HCT116 (cell line): ENCODE results near the gene ZNF143. TPM values are rescaled to one million over a fixed set of nuclear protein-coding genes. Genes with fewer than 3 reads are reported as not detected.

Experiments used
- ATAC-seq: fragments of 200-7000 bp; cut with Tn5 transposase; 2 replicates; pipeline ENCODE4 v1.9.1; 2020; ENCODE audit warnings: mild to moderate bottlenecking, moderate library complexity
- BruUV-seq: library from RNA; stranded (reverse); fragments of 400-500 nt; replicated peaks from 2 replicates; lab custom pipeline; 2021; lab: Mats Ljungman, UMichigan
- CTCF ChIA-PET: fragments of 300-600 bp; sonication (Branson Sonifier 250); formaldehyde crosslinking; loops from one replicate; lab custom pipeline; 2021; ENCODE audit warnings: antibody characterized with exemption; lab: Charles Lee
- POLR2A ChIA-PET: fragments of 300-600, 350-600 bp; sonication (Branson Sonifier 250); formaldehyde crosslinking; loops from one replicate; lab custom pipeline; 2021; ENCODE audit warnings: antibody characterized with exemption; lab: Charles Lee
- RAD21 ChIA-PET, 2 experiments: fragments of 300-600 bp; sonication (Branson Sonifier 250); formaldehyde crosslinking; loops; one replicate each; lab custom pipeline; 2023; ENCODE audit warnings: low total read pairs in 2 of 2; ENCODE audit not compliant: uncharacterized antibody in 2 of 2, unreplicated experiment in 2 of 2, low non-redundant PET in 1 of 2; lab: Charles Lee
- DNase-seq: peaks from one replicate; pipeline ENCODE4 v3.0.0-alpha.2; 2010; ENCODE audit warnings: low read depth, low spot score
- H2AFZ ChIP-seq: fragments of 200-600 bp; shearing (Covaris generic), sonication (generic); 2 replicates; pipeline ENCODE4 v1.6.1; 2017; ENCODE audit warnings: low read depth, mixed run types, mixed read lengths, antibody characterized with exemption, low read length; ENCODE audit not compliant: poor library complexity, severe bottlenecking
- H3K27ac ChIP-seq: 2 replicates; pipeline ENCODE4 v1.5.1; 2012; ENCODE audit warnings: low read depth, low read length
- H3K27me3 ChIP-seq: fragments of 200-600 bp; sonication (generic); 2 replicates; pipeline ENCODE4 v1.6.1; 2016; ENCODE audit warnings: mixed run types, low read length, mixed read lengths; ENCODE audit not compliant: insufficient read depth
- H3K36me3 ChIP-seq, 2 experiments: fragments of 200-500 bp in 1 of 2; fragments of 200-600 bp in 1 of 2; sonication (Bioruptor generic) in 1 of 2; sonication (generic) in 1 of 2; 2 replicates each; pipeline versions ENCODE4 v1.5.1 to v1.6.1; 2014 to 2016; ENCODE audit warnings: low read length in 2 of 2, inconsistent platforms in 1 of 2, mixed read lengths in 1 of 2, mixed run types in 1 of 2; ENCODE audit not compliant: insufficient read depth in 2 of 2, control insufficient read depth in 1 of 2
- H3K4me1 ChIP-seq, 2 experiments: fragments of 200-600 bp in 1 of 2; sonication (generic) in 1 of 2; 2 replicates each; pipeline versions ENCODE4 v1.5.1 to v1.6.1; 2012 to 2017; ENCODE audit warnings: low read length in 2 of 2, inconsistent platforms in 1 of 2, mild to moderate bottlenecking in 1 of 2, mixed read lengths in 1 of 2, mixed run types in 1 of 2, moderate library complexity in 1 of 2; ENCODE audit not compliant: insufficient read depth in 2 of 2, control insufficient read depth in 1 of 2
- H3K4me2 ChIP-seq: fragments of 200-600 bp; sonication (generic); 2 replicates; pipeline ENCODE4 v1.6.1; 2017; ENCODE audit warnings: mixed run types, low read length, mixed read lengths
- H3K4me3 ChIP-seq, 2 experiments: fragments of 200-600 bp in 1 of 2; sonication (generic) in 1 of 2; replicated peaks in 1 of 2; 2 replicates each; pipeline ENCODE4 v1.5.1; 2011 to 2016; ENCODE audit warnings: low read length in 2 of 2, control low read depth in 1 of 2, low read depth in 1 of 2, mild to moderate bottlenecking in 1 of 2, mixed read lengths in 1 of 2, mixed run types in 1 of 2
- H3K79me2 ChIP-seq: fragments of 200-600 bp; sonication (generic); 2 replicates; pipeline ENCODE4 v1.6.1; 2017; ENCODE audit warnings: mild to moderate bottlenecking, mixed run types, low read length, moderate library complexity, mixed read lengths; ENCODE audit not compliant: insufficient read depth
- H3K9ac ChIP-seq: fragments of 200-600 bp; sonication (generic); 2 replicates; pipeline ENCODE4 v1.6.1; 2016; ENCODE audit warnings: low read length, mixed read lengths
- H3K9me2 ChIP-seq: fragments of 200-600 bp; sonication (generic), shearing (Covaris generic); 2 replicates; pipeline ENCODE4 v1.6.1; 2017; ENCODE audit warnings: mixed run types, mild to moderate bottlenecking, moderate library complexity; ENCODE audit not compliant: insufficient read depth
- H3K9me3 ChIP-seq, 2 experiments: fragments of 200-500 bp in 1 of 2; fragments of 200-600 bp in 1 of 2; sonication (Bioruptor generic) in 1 of 2; sonication (generic) in 1 of 2; 2 replicates each; pipeline ENCODE4 v1.6.1; 2014 to 2017; ENCODE audit warnings: low read length in 2 of 2, mixed read lengths in 2 of 2, inconsistent platforms in 1 of 2, low read depth in 1 of 2, mild to moderate bottlenecking in 1 of 2, mixed run types in 1 of 2, moderate library complexity in 1 of 2; ENCODE audit not compliant: control insufficient read depth in 1 of 2, insufficient read depth in 1 of 2
- H4K20me1 ChIP-seq: fragments of 200-600 bp; sonication (generic), shearing (Covaris generic); 2 replicates; pipeline ENCODE4 v1.6.1; 2017; ENCODE audit warnings: mixed run types, mild to moderate bottlenecking, moderate library complexity; ENCODE audit not compliant: insufficient read depth
- ATF3 ChIP-seq: IDR thresholded peaks from 2 replicates; pipeline ENCODE4 v1.6.1; 2012
- EZH2 ChIP-seq: fragments of 200-600 bp; sonication (generic); IDR thresholded peaks from 2 replicates; pipeline ENCODE4 v1.6.1; 2017; ENCODE audit warnings: antibody characterized with exemption, mixed run types
- RAD21 ChIP-seq: IDR thresholded peaks from 2 replicates; pipeline ENCODE4 v1.6.1; 2012; ENCODE audit warnings: low read depth, mild to moderate bottlenecking
- REST ChIP-seq: IDR thresholded peaks from 2 replicates; pipeline ENCODE4 v1.6.1; 2012; ENCODE audit warnings: low read depth
- SIN3A ChIP-seq: IDR thresholded peaks from 2 replicates; pipeline ENCODE4 v1.6.1; 2012; ENCODE audit warnings: low read depth
- SP1 ChIP-seq: IDR thresholded peaks from 2 replicates; pipeline ENCODE4 v1.6.1; 2012; ENCODE audit warnings: low read depth
- SRF ChIP-seq: IDR thresholded peaks from 2 replicates; pipeline ENCODE4 v1.6.1; 2012; ENCODE audit warnings: low read depth
- ZFX ChIP-seq: fragments of 450-650 bp; IDR thresholded peaks from 2 replicates; pipeline ENCODE4 v1.6.1; 2017
- ZNF274 ChIP-seq: fragments of 200-500 bp; sonication (Bioruptor generic); IDR thresholded peaks from 2 replicates; pipeline ENCODE4 v1.6.1; 2014; ENCODE audit warnings: mild to moderate bottlenecking, low read depth, low read length, inconsistent platforms
- intact Hi-C: fragments of 100-400 bp; cut with micrococcal nuclease; formaldehyde crosslinking; loops from 2 replicates; pipeline ENCODE4 v1.10.0; 2022
- total RNA-seq: library from RNA; stranded (reverse); gene quantifications from one replicate; pipeline ENCODE4 v1.2.1, GENCODE V29; 2021; ENCODE audit not compliant: unreplicated experiment
- TF ChIP-seq, protein P1 (sequence below), 3 experiments: fragments of 200-600 bp in 1 of 3; sonication (generic) in 1 of 3; IDR thresholded peaks in 2 of 3; conservative IDR thresholded peaks in 1 of 3; 2 replicates each; pipeline ENCODE4 v1.5.1; 2012 to 2017; ENCODE audit warnings: low read depth in 2 of 3, low read length in 2 of 3, antibody characterized with exemption in 1 of 3, borderline replicate concordance in 1 of 3, control low read depth in 1 of 3, mild to moderate bottlenecking in 1 of 3, mixed read lengths in 1 of 3, mixed run types in 1 of 3, moderate library complexity in 1 of 3; ENCODE audit not compliant: insufficient read depth in 1 of 3

ZNF143 gene
- total RNA-seq, 1 experiment from 2014 or later: 27.5 TPM

DNA sequence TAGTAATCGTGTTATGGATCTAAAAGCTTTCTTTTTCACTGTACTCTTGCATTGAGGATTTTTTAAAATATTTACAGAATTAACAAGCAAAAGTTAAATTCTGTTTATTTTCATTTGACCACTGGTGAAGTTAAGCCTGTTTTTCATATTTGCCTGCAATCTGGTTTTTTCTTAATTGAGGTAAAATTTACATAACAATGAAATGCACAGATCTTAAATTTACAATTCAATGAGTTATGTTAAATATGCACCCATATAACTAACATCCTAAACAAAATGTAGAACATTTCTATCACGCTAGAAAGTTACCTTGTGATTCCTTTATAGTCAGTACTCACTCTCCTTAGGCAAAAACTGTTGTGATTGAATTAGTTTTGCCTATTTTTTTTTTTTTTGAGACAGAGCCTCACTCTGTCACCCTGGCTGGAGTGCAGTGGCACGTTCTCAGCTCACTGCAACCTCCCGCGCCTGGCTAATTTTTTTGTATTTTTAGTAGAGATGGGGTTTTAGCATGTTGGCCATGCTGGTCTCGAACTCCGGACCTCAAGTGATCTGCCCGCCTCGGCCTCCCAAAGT lies 58.1 kb downstream of the ZNF143 start:
- no peaks in the 10 kb centered on the region for H3K79me2 ChIP-seq
- no peak for DNase-seq
- ATAC-seq: no peak
- H3K9ac ChIP-seq: no peak overlapping the region
- no peaks in the 10 kb centered on the region for H3K27me3 ChIP-seq
- H2AFZ ChIP-seq: no peak overlapping the region
- RAD21 ChIA-PET: no interaction called here
- peaks cover 0 to 8% of the 10 kb centered on the region in 2 experiments; a peak in 2 of 4 replicates for H3K4me1 ChIP-seq
- TF ChIP-seq SP1: no peak
- no peak for TF ChIP-seq SRF
- no peak for TF ChIP-seq RAD21
- TF ChIP-seq, protein P1, sequence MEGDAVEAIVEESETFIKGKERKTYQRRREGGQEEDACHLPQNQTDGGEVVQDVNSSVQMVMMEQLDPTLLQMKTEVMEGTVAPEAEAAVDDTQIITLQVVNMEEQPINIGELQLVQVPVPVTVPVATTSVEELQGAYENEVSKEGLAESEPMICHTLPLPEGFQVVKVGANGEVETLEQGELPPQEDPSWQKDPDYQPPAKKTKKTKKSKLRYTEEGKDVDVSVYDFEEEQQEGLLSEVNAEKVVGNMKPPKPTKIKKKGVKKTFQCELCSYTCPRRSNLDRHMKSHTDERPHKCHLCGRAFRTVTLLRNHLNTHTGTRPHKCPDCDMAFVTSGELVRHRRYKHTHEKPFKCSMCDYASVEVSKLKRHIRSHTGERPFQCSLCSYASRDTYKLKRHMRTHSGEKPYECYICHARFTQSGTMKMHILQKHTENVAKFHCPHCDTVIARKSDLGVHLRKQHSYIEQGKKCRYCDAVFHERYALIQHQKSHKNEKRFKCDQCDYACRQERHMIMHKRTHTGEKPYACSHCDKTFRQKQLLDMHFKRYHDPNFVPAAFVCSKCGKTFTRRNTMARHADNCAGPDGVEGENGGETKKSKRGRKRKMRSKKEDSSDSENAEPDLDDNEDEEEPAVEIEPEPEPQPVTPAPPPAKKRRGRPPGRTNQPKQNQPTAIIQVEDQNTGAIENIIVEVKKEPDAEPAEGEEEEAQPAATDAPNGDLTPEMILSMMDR (IDR thresholded peaks at IDR 0.05 in 2 of 3, conservative IDR thresholded peaks at IDR 0.05 in 1 of 3; ENCODE audit: borderline replicate concordance in 1 of 3, insufficient read depth in 1 of 3, low read depth in 2 of 3, low read length in 2 of 3): no peak
- no peak for TF ChIP-seq ATF3
- CTCF ChIA-PET: no interaction called here
- no peak overlapping the region for H3K4me3 ChIP-seq
- no peak overlapping the region for H3K4me2 ChIP-seq
- POLR2A ChIA-PET: no interaction called here
- H3K27ac ChIP-seq: no peak overlapping the region
- no peaks in the 10 kb centered on the region for H3K9me3 ChIP-seq
- H3K9me2 ChIP-seq: no peaks in the 10 kb centered on the region
- no peaks in the 10 kb centered on the region for H4K20me1 ChIP-seq
- peaks cover 2 to 11% of the 10 kb centered on the region in 2 experiments; a peak in 3 of 4 replicates for H3K36me3 ChIP-seq
- no TSS peak for BruUV-seq
- intact Hi-C loops: no loop called here

DNA sequence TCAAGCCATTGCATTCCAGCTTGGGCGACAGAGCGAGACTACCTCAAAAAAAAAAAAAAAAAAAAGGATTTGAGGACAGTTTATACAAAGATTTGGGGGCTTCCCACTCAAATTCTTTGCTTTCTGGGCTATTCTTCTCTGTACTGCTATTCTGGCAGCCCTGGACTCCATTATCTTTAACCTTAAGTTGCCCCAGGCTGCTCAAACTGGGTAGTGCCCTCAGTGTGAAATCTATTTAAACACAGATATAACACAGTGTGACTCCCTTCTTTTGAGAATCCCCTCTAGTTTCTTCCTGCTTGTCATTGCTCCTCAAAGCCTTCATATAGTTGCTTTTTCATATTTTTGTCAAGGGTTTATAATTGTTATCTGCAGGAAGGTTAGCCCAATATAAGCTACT lies 63.2 kb downstream of the ZNF143 start:
- no TSS peak for BruUV-seq
- Histone ChIP-seq H3K4me3 (no peak overlapping the region), H3K4me1 (peaks cover 14 to 15% of the 10 kb centered on the region in 2 experiments; a peak in 3 of 4 replicates), H3K4me2 (no peak overlapping the region), H2AFZ (no peak overlapping the region), H4K20me1 (no peaks in the 10 kb centered on the region), H3K27me3 (no peaks in the 10 kb centered on the region), H3K79me2 (no peaks in the 10 kb centered on the region), H3K9me3 (no peaks in the 10 kb centered on the region), H3K36me3 (peaks cover 0 to 5% of the 10 kb centered on the region in 2 experiments; a peak in 1 of 4 replicates), H3K27ac (no peak overlapping the region), H3K9ac (no peak overlapping the region), H3K9me2 (no peaks in the 10 kb centered on the region)
- ChIA-PET POLR2A (no interaction called here), CTCF (interaction anchor here (2.4 kb wide), 1 partner anchor 11 kb away, joined by 17 read pairs; no protein-coding TSS in a partner anchor), RAD21 (no interaction called here)
- DNase-seq (no peak), ATAC-seq (no peak)
- intact Hi-C loops: no loop called here
- TF ChIP-seq SIN3A: no peak
- TF ChIP-seq, protein P1 (IDR thresholded peaks at IDR 0.05 in 2 of 3, conservative IDR thresholded peaks at IDR 0.05 in 1 of 3; ENCODE audit: borderline replicate concordance in 1 of 3, insufficient read depth in 1 of 3, low read depth in 2 of 3, low read length in 2 of 3): no peak
- TF ChIP-seq ATF3: no peak
- TF ChIP-seq EZH2: no peak
- no peak for TF ChIP-seq ZNF274
- TF ChIP-seq REST: no peak
- no peak for TF ChIP-seq ZFX
